NCI-H69 (cell line): ENCODE measurements around the gene C10orf90.
A peak's percentile ranks its signal among the peaks of the same experiment; 100 is the strongest.

ENCODE experiments used
- DNase-seq: peaks from one replicate; lab custom pipeline; 2025; lab: John Stamatoyannopoulos, UW

The C10orf90 gene

DNA sequence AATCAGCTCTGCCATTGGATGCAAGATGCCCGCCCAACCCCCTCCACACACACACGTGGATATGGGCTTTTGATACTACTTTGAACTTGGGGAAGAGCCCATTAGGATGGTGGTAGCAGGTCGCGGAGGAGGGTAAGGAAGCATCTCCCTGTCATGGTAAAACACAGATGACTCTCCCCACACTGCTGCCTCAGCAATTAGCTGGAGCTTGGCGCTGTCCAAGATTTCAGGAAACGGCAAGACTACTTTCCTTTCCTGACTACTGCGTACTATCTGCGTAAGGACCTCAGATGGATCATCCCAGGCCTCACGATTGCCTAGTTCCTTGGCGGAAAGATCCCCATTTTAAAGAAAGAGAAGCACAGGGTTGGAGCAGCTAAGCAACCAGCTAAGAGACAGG is 134.3 kb downstream of the C10orf90 start:
- DNase-seq, result no peak

DNA sequence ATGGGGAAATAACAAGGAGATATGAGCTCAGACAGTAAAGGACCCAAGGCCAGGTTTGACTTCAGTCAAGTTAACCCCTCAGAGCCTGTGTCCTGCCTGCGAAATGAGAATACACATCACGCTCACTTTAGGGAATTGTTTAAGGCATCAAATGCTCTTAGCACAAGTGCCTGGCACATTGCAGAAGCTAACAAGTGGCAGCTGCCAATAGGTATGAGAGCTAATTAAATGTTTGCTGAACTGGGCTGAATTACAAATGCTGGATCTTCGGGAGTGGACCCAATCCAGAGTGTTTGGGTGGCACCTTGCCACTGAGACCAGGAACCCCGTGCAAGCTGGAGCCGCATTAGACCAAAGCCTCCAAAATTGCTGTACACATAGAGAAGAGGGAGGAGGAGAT is 136.8 kb downstream of the C10orf90 start:
- no peak for DNase-seq

DNA sequence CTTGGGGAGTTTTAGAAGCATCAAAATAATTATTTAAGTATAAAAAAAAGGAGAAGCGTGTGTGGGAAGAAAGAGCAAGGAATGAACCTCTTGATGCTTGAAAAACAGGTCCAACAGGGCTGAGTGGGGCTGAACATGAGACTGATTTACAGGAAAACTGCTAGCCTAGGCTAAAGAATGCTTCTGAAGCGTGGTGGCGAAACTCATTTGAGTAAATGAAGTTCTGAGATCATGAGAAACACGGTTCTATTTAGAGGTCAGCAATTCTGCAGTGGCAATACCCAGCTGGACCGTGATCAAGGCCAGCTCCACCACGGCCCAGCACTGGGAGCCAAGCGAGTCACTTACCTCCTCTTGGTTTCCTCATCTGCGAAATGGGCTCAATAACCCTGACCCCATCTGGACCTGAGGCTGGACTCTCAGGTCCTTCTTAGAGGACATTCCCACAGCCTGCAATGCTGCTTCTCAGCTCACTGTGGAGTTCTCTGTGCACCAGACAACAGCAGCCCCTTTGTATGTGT is 142.1 kb downstream of the C10orf90 start:
- DNase-seq, result no peak

DNA sequence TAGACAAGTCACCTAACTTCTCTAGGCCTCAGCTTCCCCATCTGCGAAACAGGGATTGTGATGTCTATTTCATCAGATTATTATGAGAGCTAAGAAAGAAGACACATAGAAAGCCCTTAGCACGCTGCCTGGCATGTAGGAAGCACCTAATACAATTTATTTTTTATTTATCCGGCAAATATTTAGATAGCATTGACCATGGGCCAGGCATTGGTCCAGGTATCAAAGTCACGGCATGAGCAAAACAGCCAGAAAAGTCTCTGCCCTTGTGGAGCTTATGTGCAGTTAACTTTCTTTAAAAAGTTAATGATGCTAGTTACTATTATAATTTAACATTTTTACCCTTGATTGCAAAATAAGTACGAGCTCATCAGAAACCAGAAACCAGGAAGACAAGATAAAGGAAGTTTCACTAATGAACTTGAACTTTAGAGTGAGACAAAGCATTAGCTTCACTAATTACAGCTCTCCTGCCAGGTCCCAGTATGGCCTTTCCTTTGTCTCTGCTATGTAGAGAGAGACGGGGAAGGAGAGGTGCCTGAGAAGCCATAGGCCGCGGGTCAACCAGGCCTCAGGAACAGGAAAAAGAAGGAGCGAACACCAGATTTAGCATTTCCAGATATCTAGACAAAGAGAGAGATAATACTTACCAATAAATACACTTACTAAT is 142.7 kb downstream of the C10orf90 start:
- no peak for DNase-seq

DNA sequence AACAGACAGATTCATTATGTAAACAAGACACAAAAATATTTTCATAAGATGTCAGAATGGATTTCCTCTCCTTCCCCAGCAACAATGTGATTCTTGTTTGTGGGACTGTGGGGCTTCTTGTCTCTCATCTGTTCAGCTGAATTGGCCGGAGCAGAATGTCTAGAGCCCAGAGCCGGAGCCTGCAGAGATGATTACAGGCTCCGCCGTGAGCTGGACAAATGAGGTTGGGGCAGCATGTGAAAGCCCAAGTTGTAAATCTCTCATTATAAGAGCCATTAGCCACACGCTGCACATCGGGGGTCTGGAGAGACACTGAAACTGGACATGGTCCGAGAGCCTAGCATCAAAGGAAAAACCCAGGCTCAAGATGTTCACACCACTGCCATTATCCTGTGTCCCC is 145.2 kb downstream of the C10orf90 start:
- peak; percentile 79 for DNase-seq

DNA sequence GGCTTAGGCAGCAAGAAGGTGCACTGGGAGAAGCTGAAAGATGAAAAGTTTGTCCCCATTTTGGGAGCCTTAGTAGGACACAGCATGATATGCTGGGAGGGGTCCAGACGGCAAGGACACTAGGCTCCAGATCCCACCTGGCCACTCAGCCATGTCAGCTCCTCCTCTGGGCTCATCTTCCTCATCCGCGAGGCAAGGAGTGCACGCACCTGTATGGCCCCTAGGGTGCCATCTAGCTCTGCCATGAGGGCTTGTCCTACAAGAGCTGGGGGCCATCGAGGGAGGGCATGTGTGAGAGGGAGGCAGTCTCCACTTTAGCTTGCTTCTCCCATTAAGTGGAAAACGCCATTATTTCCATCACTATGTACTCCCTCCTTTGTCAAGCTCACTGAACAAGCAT is 146.0 kb downstream of the C10orf90 start:
- DNase-seq, result no peak

DNA sequence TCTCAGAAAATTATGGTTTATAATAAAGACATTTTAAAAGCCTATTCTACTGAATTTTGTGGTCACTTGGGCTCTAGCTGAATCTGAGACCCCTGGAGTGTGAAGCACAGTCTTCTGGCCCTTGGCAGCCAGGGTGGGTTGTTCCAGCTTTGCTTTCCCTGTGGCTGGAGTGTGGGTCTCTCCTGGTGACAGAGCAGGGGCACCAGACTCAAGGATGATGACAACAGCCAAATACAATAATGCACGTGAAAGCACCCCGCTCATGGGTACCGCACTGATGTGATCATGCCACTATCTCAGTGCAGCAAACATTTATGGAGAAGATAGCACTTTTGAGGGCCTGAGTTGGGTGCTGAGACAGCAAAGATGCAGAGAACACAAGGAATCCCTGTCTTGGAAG is 147.4 kb downstream of the C10orf90 start:
- DNase-seq, result no peak

DNA sequence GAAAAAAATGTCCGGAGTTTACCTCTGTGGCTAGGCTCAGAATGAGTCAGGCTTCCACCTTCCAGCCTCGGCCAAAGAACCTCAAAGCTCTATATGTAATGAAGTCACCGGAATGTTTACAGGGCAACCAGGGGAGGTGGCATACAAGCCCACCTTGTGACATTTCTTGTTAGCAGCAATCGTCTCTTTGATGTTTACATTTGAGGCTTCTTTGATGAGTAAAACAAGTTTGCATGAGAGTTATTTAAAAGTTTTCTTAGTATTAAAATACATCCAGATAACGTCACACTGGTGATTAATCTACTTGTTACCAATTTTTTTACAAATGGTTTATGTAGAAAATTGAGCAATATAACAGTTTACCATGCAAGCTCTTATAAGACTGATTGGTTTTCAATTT is 149.1 kb downstream of the C10orf90 start:
- no peak for DNase-seq

DNA sequence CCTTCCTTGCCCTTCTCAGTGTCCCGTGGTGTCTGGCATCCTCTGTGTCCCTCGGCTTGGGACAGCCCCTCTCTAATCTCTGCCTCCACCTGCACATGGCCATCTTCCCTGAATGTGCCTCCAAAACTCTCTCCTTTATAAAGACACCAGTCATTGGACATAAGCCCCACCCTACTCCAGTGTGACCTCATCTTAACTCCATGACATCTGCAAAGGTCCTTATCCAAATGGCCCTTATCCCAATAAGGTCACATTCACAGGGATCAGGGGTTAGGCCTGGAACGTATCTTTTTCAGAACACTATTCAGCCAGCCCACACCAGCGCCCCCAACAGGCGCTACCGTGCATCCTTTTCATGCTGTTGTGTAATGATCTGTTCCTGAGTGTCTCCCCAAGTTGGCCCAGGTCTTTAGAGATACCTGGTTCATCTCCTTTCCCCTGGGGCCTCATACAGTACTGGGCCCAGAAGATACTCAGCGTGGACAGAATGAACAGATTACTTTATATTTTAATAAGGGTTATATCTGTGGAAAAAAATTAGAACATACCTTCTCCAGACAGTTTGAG is 149.7 kb downstream of the C10orf90 start:
- DNase-seq, result no peak

DNA sequence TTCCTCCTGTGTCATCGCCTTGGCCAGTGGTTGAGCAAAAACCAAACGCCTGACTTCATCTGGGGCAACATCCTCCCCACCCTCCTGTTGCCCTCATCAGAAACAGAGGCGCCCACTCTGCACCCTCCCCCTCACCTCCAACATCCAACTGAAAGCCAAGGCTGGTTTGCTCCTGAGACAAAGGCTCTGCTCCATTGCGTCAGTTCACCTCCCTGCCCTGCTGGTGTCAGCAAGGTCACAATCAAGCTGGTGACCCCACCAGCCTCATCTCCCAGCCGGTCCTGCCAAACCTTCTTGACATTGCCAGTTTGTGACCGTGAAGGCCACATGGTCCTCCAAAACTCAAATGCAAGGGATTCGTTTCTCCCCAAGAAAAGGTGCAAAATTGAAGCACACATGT is 150.5 kb downstream of the C10orf90 start:
- no peak for DNase-seq

DNA sequence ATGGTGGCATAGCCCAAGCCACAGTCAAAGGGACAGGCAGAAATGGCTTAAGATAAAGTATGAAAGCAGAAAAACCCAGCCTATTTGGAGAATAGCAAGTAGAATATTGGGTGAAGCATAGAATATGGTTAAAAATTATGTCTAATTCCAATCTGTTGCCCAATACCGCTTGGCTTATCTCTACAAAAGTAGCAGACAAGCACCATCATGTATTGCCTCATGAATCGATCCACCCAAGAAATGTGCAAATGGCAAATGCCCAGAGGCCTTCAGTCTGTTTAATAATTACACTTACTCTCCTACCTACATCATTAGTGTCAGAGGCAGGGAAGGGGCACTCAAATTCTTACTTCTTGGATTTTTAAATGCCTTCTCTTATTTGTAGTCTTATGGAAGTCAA is 151.3 kb downstream of the C10orf90 start:
- DNase-seq, result no peak

DNA sequence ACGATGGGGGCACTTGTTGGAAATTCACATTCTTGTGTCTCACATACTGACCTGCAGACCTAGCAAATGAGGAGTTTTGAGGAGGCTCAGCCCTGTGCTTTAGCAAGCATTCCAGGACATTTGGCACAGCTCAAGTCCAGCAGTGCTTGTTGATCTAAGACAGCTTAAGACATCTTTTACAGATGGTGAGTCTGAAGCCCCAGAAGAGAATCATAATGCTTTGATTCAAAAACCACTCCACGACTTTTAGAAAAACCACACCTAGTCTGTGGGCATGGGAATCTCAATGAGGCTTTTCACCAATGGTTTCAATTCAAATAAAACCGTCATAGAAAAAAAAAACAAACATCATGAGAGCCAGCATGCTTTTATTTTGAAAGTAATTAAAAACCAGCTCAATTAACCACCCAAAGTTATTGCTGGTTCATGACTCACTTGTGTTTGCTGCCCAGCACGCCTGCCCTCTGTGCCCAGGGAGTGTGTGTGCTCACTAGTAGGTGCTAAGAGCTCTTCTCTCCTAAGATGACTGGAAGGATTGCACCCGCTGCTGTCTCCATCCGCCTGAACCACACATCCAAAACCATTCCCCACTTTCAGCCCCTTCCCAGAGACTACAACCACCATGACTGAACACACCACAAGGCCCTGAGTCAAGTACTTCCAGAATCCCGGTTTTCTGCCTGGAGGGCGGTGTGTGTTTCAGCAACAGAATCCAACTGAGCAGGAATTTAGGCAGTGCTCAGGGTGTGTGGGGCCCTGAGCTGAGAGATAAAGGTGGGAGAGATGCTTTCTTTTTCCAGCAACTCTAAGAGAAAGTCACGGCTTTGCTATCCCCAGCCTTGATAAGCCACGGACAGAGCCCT is 152.0 kb downstream of the C10orf90 start:
- no peak for DNase-seq

DNA sequence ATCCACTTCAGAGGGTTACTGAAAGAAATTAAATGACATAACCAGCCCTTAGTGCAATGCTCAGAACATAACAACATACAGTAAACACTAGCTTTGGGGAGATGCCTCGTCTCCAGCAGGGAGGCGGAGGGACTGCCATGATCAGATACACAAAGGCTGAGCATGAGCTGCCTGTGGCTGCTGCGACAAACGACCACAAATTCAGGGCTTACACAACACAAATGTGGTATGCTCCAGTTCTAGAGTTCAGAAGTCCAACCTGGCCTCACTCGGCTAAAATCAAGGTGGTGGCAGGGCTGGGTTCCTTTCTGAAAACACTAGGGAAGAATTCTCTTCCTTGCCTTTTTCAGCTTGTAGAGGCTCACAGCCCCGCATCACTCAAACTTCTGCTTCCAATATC is 154.0 kb downstream of the C10orf90 start:
- no peak for DNase-seq

DNA sequence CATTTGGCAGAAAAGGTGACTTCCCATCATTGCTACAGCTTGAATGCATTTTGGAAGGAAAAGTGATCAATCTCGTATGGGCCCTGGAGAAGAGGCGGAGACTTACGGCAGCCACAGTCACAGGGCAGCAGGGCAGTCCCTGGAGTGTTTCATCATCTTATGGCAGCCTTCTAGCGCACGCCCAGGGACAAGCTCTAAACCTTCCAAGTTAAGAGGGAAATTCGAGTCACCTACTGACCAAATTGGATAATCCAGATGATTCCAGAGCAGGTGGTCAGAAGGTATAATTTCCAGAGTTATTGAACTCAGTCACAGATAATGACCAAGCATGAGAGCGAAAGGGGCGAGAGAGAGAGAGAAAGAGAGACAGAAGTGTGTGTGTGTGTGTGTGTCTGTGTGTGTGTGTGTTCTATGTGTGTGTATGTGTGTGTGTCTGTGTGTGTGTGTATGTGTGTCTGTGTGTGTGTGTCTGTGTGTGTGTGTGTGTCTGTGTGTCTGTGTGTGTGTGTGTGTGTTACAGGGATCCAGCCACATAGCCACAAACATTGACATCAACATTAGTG is 158.5 kb downstream of the C10orf90 start:
- DNase-seq, result no peak

DNA sequence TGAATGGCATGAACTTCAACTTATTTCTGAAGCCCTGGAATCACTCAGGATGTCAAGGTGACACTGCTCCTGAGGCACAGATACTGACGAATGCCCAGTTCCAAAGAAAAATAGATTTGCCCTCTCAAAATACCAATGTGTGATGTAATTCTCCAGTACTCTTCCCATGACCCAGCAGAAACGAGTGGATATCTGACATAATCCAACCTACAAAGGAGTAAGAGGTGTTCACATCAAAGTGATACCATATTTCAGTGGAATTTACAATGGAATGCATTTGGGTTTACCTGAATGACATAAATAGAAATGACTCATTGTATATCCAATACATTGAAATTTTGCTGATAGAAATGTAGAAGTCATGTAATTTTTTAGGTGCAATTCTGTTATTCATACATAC is 161.3 kb downstream of the C10orf90 start:
- DNase-seq, result no peak

DNA sequence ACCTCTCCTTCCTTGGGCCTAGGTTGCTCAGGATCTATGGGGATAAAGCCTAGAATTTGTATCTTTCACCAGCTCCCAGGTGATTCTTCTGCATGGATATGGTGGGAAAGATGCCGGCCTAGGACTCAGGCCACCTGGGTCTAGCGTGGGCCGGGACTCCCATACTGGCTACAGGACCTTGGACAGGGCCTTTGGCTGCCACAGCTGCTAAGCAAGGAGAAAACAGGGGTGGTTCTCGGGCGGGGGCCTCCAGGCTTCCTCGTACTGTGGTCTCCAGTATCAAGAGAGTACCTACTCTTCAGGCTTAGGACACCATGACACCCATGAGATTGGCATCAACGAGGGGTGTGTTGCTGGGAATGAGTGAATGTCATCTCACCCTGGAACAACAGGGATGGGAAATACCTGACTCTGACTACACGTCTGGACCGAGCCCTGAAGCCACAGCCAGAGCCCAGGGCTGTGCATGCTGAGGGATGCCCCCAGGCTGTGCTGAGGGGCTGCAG is 161.9 kb downstream of the C10orf90 start:
- DNase-seq, result no peak

DNA sequence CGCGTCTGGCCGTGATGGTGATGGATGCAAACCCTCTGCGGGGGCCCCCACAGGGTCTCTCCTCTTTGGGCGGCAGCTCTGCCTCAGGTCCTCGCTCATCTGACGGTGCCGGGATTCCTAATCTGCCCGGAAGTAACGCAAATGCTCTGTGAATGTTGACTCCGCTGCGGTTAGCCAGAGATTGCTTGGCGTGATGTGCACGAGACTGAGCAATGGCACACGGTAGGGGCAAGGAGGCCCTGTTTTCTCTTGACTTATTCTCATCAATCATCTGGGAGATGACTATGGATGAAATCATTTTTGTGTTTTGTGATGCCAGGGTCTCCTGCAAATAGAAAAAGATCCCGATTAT is 165.8 kb downstream of the C10orf90 start:
- DNase-seq, result no peak

DNA sequence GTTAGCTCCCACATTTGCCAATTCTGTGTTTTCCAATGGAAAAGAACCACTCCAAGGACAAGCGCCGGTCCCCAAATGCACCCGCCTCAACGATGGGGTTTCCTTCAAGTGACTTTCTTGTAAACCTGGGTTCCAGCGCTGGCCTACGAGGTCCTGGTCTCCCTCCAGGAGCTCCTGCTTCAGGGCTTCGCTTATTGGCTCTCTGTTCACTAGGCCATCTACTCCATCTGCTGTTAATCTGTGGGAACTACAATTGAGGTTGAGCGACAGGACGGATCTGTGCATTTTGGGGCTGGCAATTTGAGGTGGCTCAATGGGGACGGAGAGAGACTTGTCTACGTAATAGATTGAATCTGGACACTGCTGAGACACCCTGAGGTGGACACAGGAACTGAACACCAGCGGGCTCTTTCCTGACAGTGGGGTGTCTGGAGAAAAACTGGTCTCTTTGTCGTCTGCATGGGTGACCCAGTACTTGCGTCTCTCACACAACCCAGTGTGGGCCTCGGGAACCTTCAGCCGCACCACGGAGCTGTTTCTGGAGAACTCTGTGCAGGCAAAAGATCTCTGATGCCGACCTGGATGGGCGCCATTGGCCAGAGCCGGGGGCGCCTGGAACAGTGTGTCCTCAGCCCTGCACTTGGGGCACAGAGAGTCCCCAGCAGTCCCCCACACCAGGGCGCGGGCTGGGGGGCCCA is 166.3 kb downstream of the C10orf90 start:
- DNase-seq, result peak; percentile 44

DNA sequence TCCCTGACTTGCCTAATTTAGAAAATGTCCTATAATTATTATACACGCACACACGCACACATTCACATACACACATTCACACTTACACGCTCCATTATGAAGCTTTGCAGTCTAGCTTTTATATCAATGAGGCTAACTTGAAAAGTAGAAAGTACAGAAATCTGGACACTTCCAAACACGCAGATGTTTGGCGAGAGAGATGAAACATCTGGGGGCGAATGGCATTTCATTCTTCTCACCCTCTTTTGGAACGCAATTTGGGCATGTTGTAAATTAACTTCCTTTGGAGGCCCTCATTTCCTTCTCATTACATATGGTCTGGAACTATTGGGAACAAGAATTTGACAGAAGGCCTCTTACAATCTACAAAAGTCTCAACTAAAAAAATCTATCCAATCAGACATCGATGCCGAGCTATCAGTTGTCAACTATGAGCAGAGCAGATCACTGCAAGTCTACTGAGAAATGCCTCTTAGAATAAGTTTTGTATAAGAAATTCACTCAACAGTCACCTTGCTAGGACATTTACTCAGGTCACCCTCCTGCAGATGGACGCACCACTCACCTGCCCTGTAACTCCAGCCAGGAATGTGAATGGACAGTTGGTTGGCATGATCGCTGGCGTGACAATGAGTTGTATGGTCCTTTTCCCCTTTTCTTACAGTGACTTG is 167.0 kb downstream of the C10orf90 start:
- no peak for DNase-seq

DNA sequence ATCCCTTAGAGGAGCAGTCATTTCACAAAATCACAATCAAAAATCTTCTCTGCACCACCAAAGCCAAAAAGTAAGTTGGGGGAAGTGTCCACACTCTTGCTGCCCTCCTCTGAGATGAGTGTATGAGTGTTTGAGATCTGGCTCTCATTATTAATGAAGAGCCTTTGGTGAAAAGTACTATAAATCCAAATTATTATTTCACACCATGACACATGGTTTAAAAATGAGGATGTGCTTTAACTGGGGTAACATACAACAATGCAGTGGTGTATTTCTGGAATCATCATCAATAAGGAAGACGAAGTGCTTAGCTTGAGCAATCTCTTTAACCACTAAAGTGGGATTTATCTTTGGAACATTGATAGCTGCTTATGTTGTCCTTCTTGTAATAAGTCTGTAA is 168.1 kb downstream of the C10orf90 start:
- no peak for DNase-seq

DNA sequence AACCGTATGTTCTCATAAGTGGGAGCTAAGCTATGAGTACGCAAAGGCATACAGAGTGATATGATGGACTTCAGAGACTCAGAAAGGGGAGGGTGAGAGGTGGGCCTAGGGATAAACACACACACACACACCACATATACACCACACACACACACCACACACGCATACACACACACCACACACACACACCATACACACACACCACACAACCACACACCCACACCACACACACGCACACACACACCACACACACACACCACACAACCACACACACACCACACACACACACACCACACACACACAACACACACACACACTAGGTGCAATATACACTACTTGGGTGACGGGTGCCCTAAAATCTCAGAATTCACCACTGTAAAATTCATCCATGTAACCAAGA is 168.7 kb downstream of the C10orf90 start:
- no peak for DNase-seq
